ENCODE results near the gene ANKS4B.

ANKS4B gene

DNA sequence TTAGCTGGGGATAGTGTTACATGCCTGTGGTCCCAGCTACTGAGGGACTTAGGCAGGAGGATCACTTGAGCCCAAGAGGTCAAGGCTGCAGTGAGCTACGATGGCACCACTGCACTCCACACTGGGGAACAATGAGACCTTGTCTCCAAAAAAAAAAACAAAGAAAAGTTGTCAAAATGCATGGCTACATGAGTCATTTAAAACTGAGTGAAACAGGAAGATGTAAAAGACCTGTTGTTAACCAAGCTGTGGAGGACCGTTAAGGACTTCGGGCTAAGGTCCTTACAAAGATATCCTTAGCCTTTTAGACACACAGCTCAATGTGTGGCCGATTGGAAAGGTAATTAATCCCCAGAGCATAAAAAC is 47.2 kb upstream of the ANKS4B start:
- no peak overlapping the region for H3K18ac ChIP-seq (ENCODE audit: low read length)
- H2BK5ac ChIP-seq (ENCODE audit: low read length): no peak overlapping the region
- no peak overlapping the region for H3K4ac ChIP-seq (ENCODE audit: low read length)
- no peak overlapping the region for H3K9ac ChIP-seq (ENCODE audit: low read depth, low read length, poor library complexity)
- no peaks in the 10 kb centered on the region for H3K4me1 ChIP-seq (ENCODE audit: control insufficient read depth in 2 of 2, insufficient read depth in 1 of 2, low read depth in 1 of 2, low read length in 2 of 2)
- no peak for DNase-seq (ENCODE audit: low spot score)
- peaks cover 4 to 12% of the 10 kb centered on the region in 2 donors for H3K9me3 ChIP-seq (replicated peaks in 1 of 2; ENCODE audit: control insufficient read depth in 2 of 2, insufficient read depth in 1 of 2, low read depth in 1 of 2, low read length in 2 of 2)
- no peaks in the 10 kb centered on the region for H3K27me3 ChIP-seq (ENCODE audit: control insufficient read depth in 3 of 3, insufficient read depth in 3 of 3, low read depth in 1 of 3, low read length in 3 of 3)
- no peak overlapping the region for H2AK5ac ChIP-seq (ENCODE audit: low read depth, low read length)
- H3K4me3 ChIP-seq (ENCODE audit: low read length in 2 of 2): no peak overlapping the region
- no peak overlapping the region for H2BK120ac ChIP-seq (ENCODE audit: low read depth, low read length)
- no peak overlapping the region for H3K14ac ChIP-seq (ENCODE audit: low read length)
- H4K8ac ChIP-seq (ENCODE audit: low read depth, low read length): no peak overlapping the region
- H3K79me1 ChIP-seq (ENCODE audit: low read depth, low read length): no peaks in the 10 kb centered on the region
- no peak overlapping the region for H2BK15ac ChIP-seq (ENCODE audit: low read length)
- H2AFZ ChIP-seq (ENCODE audit: low read length): no peak overlapping the region
- no peak overlapping the region for H3K23ac ChIP-seq (ENCODE audit: low read depth, low read length, poor library complexity)
- H4K91ac ChIP-seq (ENCODE audit: low read depth, low read length, poor library complexity): no peak overlapping the region
- no peak overlapping the region for H3K4me2 ChIP-seq (ENCODE audit: insufficient read depth, low read length, poor library complexity, severe bottlenecking)
- no peak overlapping the region for H2BK12ac ChIP-seq (ENCODE audit: low read length)
- no CpG with 5 or more reads among the region's 4 CpGs for WGBS, 2 donors (ENCODE audit: extremely low coverage in 2 of 2, insufficient read length in 2 of 2, insufficient replicate concordance in 1 of 2)
- H3K36me3 ChIP-seq (replicated peaks in 1 of 2; ENCODE audit: control insufficient read depth in 2 of 2, insufficient read depth in 2 of 2, low read length in 2 of 2): peaks cover 4 to 13% of the 10 kb centered on the region in 2 donors
- no peak overlapping the region for H3K27ac ChIP-seq (replicated peaks; ENCODE audit: low read length)

DNA sequence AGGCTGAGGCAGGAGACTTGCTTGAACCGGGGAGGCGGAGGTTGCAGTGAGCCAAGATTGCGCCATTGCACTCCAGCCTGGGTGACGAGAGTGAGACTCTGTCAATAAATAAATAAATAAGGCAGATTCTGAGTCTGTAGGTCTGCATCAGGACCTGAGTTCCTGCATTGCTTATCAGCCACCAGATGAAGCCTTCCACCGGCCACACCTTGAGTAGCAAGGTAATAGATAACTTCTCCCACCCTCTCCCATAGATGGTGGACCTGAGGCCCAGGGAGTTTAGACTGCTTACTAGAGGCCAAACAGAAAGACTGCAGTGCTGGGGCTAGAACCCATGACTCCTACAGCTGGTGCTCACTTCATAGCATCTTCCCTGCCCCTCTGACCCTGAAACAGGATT is 44.2 kb upstream of the ANKS4B start:
- H3K27me3 ChIP-seq (ENCODE audit: control insufficient read depth in 3 of 3, insufficient read depth in 3 of 3, low read depth in 1 of 3, low read length in 3 of 3): no peaks in the 10 kb centered on the region
- H3K4me3 ChIP-seq (ENCODE audit: low read length in 2 of 2): no peak overlapping the region
- WGBS, 2 donors (ENCODE audit: extremely low coverage in 2 of 2, insufficient read length in 2 of 2, insufficient replicate concordance in 1 of 2): no CpG with 5 or more reads among the region's 5 CpGs
- no peak overlapping the region for H3K27ac ChIP-seq (replicated peaks; ENCODE audit: low read length)
- H2AK5ac ChIP-seq (ENCODE audit: low read depth, low read length): no peak overlapping the region
- H2BK12ac ChIP-seq (ENCODE audit: low read length): no peak overlapping the region
- no peak for DNase-seq (ENCODE audit: low spot score)
- no peak overlapping the region for H3K14ac ChIP-seq (ENCODE audit: low read length)
- H2AFZ ChIP-seq (ENCODE audit: low read length): no peak overlapping the region
- no peak overlapping the region for H2BK15ac ChIP-seq (ENCODE audit: low read length)
- no peak overlapping the region for H3K4ac ChIP-seq (ENCODE audit: low read length)
- H3K9me3 ChIP-seq (replicated peaks in 1 of 2; ENCODE audit: control insufficient read depth in 2 of 2, insufficient read depth in 1 of 2, low read depth in 1 of 2, low read length in 2 of 2): peaks cover 0 to 2% of the 10 kb centered on the region in 2 donors
- no peak overlapping the region for H2BK5ac ChIP-seq (ENCODE audit: low read length)
- H4K8ac ChIP-seq (ENCODE audit: low read depth, low read length): no peak overlapping the region
- no peak overlapping the region for H3K23ac ChIP-seq (ENCODE audit: low read depth, low read length, poor library complexity)
- no peak overlapping the region for H3K4me2 ChIP-seq (ENCODE audit: insufficient read depth, low read length, poor library complexity, severe bottlenecking)
- no peak overlapping the region for H4K91ac ChIP-seq (ENCODE audit: low read depth, low read length, poor library complexity)
- H2BK120ac ChIP-seq (ENCODE audit: low read depth, low read length): no peak overlapping the region
- H3K18ac ChIP-seq (ENCODE audit: low read length): no peak overlapping the region
- H3K79me1 ChIP-seq (ENCODE audit: low read depth, low read length): no peaks in the 10 kb centered on the region
- H3K4me1 ChIP-seq (ENCODE audit: control insufficient read depth in 2 of 2, insufficient read depth in 1 of 2, low read depth in 1 of 2, low read length in 2 of 2): no peaks in the 10 kb centered on the region
- no peaks in the 10 kb centered on the region for H3K36me3 ChIP-seq (replicated peaks in 1 of 2; ENCODE audit: control insufficient read depth in 2 of 2, insufficient read depth in 2 of 2, low read length in 2 of 2)
- no peak overlapping the region for H3K9ac ChIP-seq (ENCODE audit: low read depth, low read length, poor library complexity)

DNA sequence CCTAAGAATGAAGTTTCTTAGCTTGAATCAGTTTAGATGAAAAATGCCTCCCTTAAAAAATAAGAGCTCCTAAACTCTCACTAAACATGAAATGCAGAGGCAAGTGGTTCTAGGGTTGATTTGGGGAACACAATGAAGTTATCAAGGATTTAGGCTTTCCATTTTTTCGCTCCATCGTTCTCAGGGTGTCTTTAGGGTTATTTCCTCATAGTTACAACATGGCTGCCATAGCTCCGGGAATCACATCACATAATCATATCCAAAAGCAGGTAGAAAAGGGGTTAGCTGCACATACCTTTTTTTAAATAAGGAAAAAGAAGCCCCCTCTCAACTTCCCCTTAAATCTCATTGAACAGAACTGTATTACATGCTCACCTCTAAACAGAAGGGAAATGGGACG is 43.5 kb upstream of the ANKS4B start:
- Histone ChIP-seq H3K14ac (ENCODE audit: low read length) (no peak overlapping the region), H3K9me3 (replicated peaks in 1 of 2; ENCODE audit: control insufficient read depth in 2 of 2, insufficient read depth in 1 of 2, low read depth in 1 of 2, low read length in 2 of 2) (peaks cover 0 to 2% of the 10 kb centered on the region in 2 donors), H3K4ac (ENCODE audit: low read length) (no peak overlapping the region), H4K8ac (ENCODE audit: low read depth, low read length) (no peak overlapping the region), H2BK12ac (ENCODE audit: low read length) (no peak overlapping the region), H2AK5ac (ENCODE audit: low read depth, low read length) (no peak overlapping the region), H3K4me1 (ENCODE audit: control insufficient read depth in 2 of 2, insufficient read depth in 1 of 2, low read depth in 1 of 2, low read length in 2 of 2) (no peaks in the 10 kb centered on the region), H3K4me2 (ENCODE audit: insufficient read depth, low read length, poor library complexity, severe bottlenecking) (no peak overlapping the region), H3K27me3 (ENCODE audit: control insufficient read depth in 3 of 3, insufficient read depth in 3 of 3, low read depth in 1 of 3, low read length in 3 of 3) (no peaks in the 10 kb centered on the region), H4K91ac (ENCODE audit: low read depth, low read length, poor library complexity) (no peak overlapping the region), H2BK5ac (ENCODE audit: low read length) (no peak overlapping the region), H3K4me3 (ENCODE audit: low read length in 2 of 2) (no peak overlapping the region), H3K79me1 (ENCODE audit: low read depth, low read length) (no peaks in the 10 kb centered on the region), H2AFZ (ENCODE audit: low read length) (no peak overlapping the region), H3K36me3 (replicated peaks in 1 of 2; ENCODE audit: control insufficient read depth in 2 of 2, insufficient read depth in 2 of 2, low read length in 2 of 2) (no peaks in the 10 kb centered on the region), H3K9ac (ENCODE audit: low read depth, low read length, poor library complexity) (no peak overlapping the region), H3K18ac (ENCODE audit: low read length) (no peak overlapping the region), H3K23ac (ENCODE audit: low read depth, low read length, poor library complexity) (no peak overlapping the region), H2BK120ac (ENCODE audit: low read depth, low read length) (no peak overlapping the region), H3K27ac (replicated peaks; ENCODE audit: low read length) (no peak overlapping the region), H2BK15ac (ENCODE audit: low read length) (no peak overlapping the region)
- WGBS, 2 donors (ENCODE audit: extremely low coverage in 2 of 2, insufficient read length in 2 of 2, insufficient replicate concordance in 1 of 2): no CpG with 5 or more reads among the region's 4 CpGs
- no peak for DNase-seq (ENCODE audit: low spot score)

DNA sequence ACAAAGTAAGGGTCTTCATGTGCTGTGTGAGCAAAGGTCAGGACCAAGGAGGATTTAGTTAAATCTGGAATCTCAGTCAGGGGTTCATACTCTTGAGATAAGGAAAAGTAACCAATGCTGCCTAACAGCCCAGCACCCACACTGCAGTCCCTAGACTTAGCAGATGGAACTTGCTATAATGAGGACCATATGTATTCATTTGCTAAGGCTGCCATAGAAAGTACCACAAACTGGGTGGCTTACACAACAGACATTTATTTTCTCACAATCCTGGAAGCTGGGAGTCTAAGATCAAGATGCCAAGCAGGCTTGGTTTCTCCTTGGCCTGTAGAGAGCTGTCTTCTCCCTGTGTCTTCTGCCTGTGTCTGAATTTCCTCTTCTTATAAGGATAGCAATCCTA is 42.9 kb upstream of the ANKS4B start:
- Histone ChIP-seq H3K4me3 (ENCODE audit: low read length in 2 of 2) (no peak overlapping the region), H2BK15ac (ENCODE audit: low read length) (no peak overlapping the region), H3K4me1 (ENCODE audit: control insufficient read depth in 2 of 2, insufficient read depth in 1 of 2, low read depth in 1 of 2, low read length in 2 of 2) (no peaks in the 10 kb centered on the region), H3K18ac (ENCODE audit: low read length) (no peak overlapping the region), H4K8ac (ENCODE audit: low read depth, low read length) (no peak overlapping the region), H3K27ac (replicated peaks; ENCODE audit: low read length) (no peak overlapping the region), H2AFZ (ENCODE audit: low read length) (no peak overlapping the region), H3K14ac (ENCODE audit: low read length) (no peak overlapping the region), H3K36me3 (replicated peaks in 1 of 2; ENCODE audit: control insufficient read depth in 2 of 2, insufficient read depth in 2 of 2, low read length in 2 of 2) (no peaks in the 10 kb centered on the region), H3K4me2 (ENCODE audit: insufficient read depth, low read length, poor library complexity, severe bottlenecking) (no peak overlapping the region), H2BK12ac (ENCODE audit: low read length) (no peak overlapping the region), H3K9me3 (replicated peaks in 1 of 2; ENCODE audit: control insufficient read depth in 2 of 2, insufficient read depth in 1 of 2, low read depth in 1 of 2, low read length in 2 of 2) (peaks cover 0 to 2% of the 10 kb centered on the region in 2 donors), H4K91ac (ENCODE audit: low read depth, low read length, poor library complexity) (no peak overlapping the region), H3K9ac (ENCODE audit: low read depth, low read length, poor library complexity) (no peak overlapping the region), H2BK120ac (ENCODE audit: low read depth, low read length) (no peak overlapping the region), H3K23ac (ENCODE audit: low read depth, low read length, poor library complexity) (no peak overlapping the region), H3K4ac (ENCODE audit: low read length) (no peak overlapping the region), H2AK5ac (ENCODE audit: low read depth, low read length) (no peak overlapping the region), H3K27me3 (ENCODE audit: control insufficient read depth in 3 of 3, insufficient read depth in 3 of 3, low read depth in 1 of 3, low read length in 3 of 3) (no peaks in the 10 kb centered on the region), H2BK5ac (ENCODE audit: low read length) (no peak overlapping the region), H3K79me1 (ENCODE audit: low read depth, low read length) (no peaks in the 10 kb centered on the region)
- DNase-seq (ENCODE audit: low spot score): no peak
